Activated naive CD8-positive, alpha-beta T cell treated with anti-CD3 and anti-CD28 coated beads, Interleukin-2, amount 50 U/mL, for 24 hours (primary cell): ENCODE results near the gene ASTN2.

Source experiments
- ATAC-seq: fragments of 150-1000 bp; cut with Tn5 transposase; one replicate; pipeline ENCODE4 v1.10.0; 2021
- DNase-seq: peaks from one replicate; pipeline ENCODE4 v3.0.0; 2021
- H3K27ac Mint-ChIP-seq: one replicate; pipeline ENCODE4 v1.8.0; 2021; ENCODE audit warnings: mild to moderate bottlenecking, mixed read lengths
- H3K27me3 Mint-ChIP-seq: one replicate; pipeline ENCODE4 v1.8.0; 2021; ENCODE audit warnings: mixed read lengths
- H3K36me3 Mint-ChIP-seq: one replicate; pipeline ENCODE4 v1.8.0; 2021; ENCODE audit warnings: low read depth, mixed read lengths
- H3K4me1 Mint-ChIP-seq: one replicate; pipeline ENCODE4 v1.8.0; 2021; ENCODE audit warnings: mixed read lengths
- H3K4me3 Mint-ChIP-seq: one replicate; pipeline ENCODE4 v1.8.0; 2021; ENCODE audit warnings: mild to moderate bottlenecking, moderate library complexity, mixed read lengths
- H3K9me3 Mint-ChIP-seq: one replicate; pipeline ENCODE4 v1.8.0; 2021; ENCODE audit warnings: mixed read lengths

Gene ASTN2

DNA sequence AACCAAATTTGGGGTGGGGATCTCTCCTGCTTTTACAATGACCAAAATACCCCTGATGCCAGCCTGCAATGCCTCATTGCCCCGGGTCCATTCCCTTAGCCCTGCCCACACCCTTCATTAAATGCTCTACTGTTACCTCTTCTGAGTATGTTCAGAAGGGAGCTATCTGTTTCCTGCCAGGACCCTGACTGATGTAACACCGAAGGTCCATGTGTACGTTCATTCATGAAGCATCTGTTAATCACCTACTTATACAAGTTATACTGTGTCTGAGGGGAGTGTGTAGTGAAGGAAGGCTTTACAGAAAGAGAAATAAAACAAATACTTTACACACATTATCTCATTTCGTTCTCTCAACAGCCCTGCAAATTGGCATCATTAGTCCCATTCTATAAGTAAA lies 51.9 kb downstream of the ASTN2 start:
- Mint-ChIP-seq H3K4me1 (no peaks in the 10 kb centered on the region), H3K9me3 (no peaks in the 10 kb centered on the region), H3K27me3 (no peaks in the 10 kb centered on the region), H3K4me3 (no peak overlapping the region), H3K27ac (no peak overlapping the region), H3K36me3 (no peaks in the 10 kb centered on the region)
- ATAC-seq (no peak), DNase-seq (no peak)

DNA sequence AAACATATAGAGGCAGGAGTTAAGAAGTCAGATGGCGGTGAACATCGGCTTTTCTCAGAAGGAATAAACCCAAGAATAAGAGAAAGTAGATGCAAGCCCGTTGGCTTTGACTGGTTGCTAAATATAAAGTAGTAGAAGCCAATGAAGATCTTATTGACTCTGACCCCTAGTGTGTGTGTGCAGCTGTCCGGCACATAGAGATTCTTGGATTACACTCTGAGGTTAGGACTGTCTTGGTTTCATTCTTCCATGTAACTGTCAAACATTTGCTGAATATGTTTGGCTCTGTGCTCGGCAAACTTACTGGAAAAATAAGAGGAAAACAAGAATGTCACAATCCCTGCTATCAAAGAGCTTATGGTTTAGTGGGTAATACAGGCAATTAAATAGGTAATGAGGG lies 54.9 kb downstream of the ASTN2 start:
- no peak overlapping the region for H3K27ac Mint-ChIP-seq
- ATAC-seq (no peak), DNase-seq (no peak)
- H3K27me3 Mint-ChIP-seq: no peaks in the 10 kb centered on the region
- no peak overlapping the region for H3K4me3 Mint-ChIP-seq
- H3K9me3 Mint-ChIP-seq: no peaks in the 10 kb centered on the region
- no peaks in the 10 kb centered on the region for H3K36me3 Mint-ChIP-seq
- H3K4me1 Mint-ChIP-seq: no peaks in the 10 kb centered on the region

DNA sequence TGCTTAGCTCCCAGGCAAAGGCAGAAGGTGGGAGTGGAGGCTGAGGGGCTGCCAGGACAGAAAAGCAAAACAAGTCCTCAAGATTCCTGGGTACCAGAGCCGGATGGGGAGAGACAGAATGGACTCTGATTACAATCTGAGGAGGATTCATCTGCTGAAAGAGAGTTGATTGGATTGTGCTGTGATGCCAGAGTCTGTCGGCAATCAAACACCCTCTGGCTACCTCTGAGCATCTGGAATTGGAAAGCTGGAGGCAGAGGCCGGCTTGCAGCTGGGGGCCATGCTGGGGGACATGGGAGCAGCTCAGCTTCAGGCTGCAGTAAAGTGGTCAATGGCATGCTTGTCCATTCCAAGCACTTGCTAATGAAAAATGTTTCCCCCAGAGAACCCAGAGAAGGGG lies 59.3 kb downstream of the ASTN2 start:
- DNase-seq: no peak
- Mint-ChIP-seq H3K4me1 (no peaks in the 10 kb centered on the region), H3K9me3 (no peaks in the 10 kb centered on the region), H3K27ac (no peak overlapping the region), H3K27me3 (no peaks in the 10 kb centered on the region), H3K36me3 (no peaks in the 10 kb centered on the region), H3K4me3 (no peak overlapping the region)
- ATAC-seq: no peak

DNA sequence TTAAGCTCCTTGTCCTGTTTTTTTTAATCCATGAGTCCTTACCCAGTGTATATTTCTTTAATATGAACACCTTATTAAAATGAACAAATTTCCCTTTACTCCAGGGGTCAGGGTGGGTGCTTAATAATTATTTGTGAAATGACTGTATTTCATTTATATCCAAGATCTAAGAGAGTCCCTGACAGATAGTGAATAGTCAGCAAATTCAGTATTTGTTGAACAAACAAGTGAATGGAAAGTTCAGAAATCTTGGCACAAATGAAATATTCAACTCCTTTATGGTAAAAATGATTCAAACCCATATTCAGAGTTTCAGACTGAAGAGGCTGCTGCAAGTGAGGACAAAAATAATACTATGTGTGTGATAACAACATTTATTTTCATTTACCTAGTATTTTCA lies 59.9 kb downstream of the ASTN2 start:
- Mint-ChIP-seq H3K9me3 (no peaks in the 10 kb centered on the region), H3K27ac (no peak overlapping the region), H3K36me3 (no peaks in the 10 kb centered on the region), H3K27me3 (no peaks in the 10 kb centered on the region), H3K4me3 (no peak overlapping the region), H3K4me1 (no peaks in the 10 kb centered on the region)
- ATAC-seq (no peak), DNase-seq (no peak)

DNA sequence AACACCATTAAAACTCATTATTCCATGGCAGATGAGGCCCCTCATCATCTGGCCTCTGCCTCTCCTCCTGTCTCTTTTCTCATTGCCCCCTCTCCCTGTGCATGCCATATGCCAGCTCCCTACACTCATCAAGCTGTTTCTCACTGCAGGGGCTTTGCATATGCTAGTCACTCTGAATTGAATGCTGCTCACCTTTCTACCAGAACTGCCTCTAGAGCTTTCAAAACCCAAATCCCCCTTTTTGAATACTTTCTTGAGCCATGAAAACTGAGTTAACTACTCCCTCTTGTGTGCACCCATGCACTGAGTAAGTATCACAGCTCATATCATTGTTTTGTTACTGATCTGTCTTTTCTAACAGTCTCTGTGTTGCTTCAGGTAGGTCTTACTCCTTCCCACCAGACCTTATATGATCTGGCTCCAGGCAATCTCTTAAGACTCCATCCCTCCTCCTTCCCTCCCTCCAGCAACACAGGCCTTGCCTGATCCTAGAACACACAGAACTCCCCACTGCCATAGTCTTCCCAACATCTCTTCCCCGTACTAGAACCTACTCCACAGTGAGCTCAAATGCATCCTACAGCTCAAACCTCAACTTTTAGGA lies 60.5 kb downstream of the ASTN2 start:
- Mint-ChIP-seq H3K27me3 (no peaks in the 10 kb centered on the region), H3K36me3 (no peaks in the 10 kb centered on the region), H3K27ac (no peak overlapping the region), H3K9me3 (no peaks in the 10 kb centered on the region), H3K4me3 (no peak overlapping the region), H3K4me1 (no peaks in the 10 kb centered on the region)
- DNase-seq (no peak), ATAC-seq (peak; percentile 24)

DNA sequence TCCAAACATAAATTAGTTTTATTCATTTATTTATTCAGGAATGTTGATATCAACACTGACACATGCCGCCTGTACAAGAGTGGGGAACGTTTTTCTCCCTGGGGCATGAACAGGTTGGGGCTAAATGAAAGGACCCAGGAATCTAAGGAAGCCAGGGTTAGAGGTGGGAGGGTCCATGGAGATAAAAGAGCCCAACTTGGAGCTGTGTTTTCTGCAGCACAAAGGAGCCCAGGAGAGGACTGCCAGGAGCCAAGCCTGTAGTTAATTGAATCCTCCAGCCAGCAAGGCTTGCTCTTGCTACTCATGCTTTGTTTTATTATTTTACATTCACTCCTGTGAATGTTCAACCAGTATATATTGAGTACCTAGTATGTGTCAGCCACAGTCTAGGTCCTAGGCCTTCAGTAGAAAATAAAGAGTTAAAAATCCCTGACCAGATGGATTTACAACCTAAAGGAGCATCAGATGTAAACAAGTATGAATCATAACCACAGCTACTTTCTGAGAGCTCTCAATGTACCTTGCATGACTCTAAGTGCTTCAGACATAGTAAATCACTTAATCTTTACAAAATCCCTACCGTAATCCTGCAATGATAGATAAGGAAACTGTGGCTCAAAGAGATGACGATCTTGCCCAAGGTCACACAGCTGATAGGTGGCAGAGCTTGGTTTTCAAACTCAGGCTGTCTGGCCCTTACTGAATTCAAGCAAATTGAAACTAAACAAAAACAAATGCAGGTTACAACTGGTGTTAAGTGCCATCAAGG lies 69.8 kb downstream of the ASTN2 start:
- H3K9me3 Mint-ChIP-seq: peaks cover 9% of the 10 kb centered on the region
- H3K27me3 Mint-ChIP-seq: no peaks in the 10 kb centered on the region
- peaks cover 3% of the 10 kb centered on the region for H3K4me1 Mint-ChIP-seq
- no peak overlapping the region for H3K4me3 Mint-ChIP-seq
- ATAC-seq: no peak
- no peak for DNase-seq
- H3K36me3 Mint-ChIP-seq: no peaks in the 10 kb centered on the region
- H3K27ac Mint-ChIP-seq: no peak overlapping the region

DNA sequence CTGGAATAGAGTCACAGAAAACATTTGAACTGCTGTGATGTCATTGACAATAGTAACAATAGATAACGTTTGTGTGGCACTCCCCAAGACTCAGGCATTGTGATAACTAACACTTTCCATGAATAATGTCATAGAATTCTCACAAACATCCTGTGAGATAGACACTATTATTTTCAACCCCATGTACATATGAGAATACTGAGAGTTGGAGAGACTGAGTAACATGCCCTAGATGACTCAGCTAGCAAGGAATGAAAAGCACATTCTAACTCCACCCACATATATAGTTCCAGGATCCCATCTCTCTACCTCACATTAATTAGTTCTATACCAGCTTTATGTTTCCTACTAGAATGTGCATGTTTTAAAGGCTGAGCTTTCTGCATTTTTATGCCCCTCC lies 71.4 kb downstream of the ASTN2 start:
- no peaks in the 10 kb centered on the region for H3K27me3 Mint-ChIP-seq
- ATAC-seq: peak; percentile 63
- H3K36me3 Mint-ChIP-seq: no peaks in the 10 kb centered on the region

DNA sequence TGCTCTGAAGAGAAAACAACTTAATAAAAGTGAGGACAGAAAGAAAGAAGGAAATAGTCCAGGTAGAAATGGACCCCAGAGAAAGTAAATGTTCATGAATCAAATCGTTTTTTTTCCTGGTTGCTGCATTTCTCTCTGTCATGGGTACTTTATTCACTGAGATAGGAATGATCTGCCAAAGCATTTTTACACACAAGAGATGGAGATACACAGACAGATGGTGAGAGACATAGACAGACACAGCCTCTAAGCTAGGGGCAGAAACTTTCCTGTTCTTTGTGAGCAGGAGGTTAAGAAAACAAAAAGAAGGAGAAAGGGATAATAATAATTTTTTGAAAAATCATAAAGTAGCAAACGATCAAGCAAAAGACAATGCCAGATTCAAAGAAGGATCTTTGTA lies 73.7 kb downstream of the ASTN2 start:
- peaks cover 6% of the 10 kb centered on the region for H3K9me3 Mint-ChIP-seq
- no peaks in the 10 kb centered on the region for H3K36me3 Mint-ChIP-seq
- H3K27ac Mint-ChIP-seq: no peak overlapping the region
- ATAC-seq (no peak), DNase-seq (no peak)
- H3K4me3 Mint-ChIP-seq: no peak overlapping the region
- no peaks in the 10 kb centered on the region for H3K27me3 Mint-ChIP-seq
- peaks cover 3% of the 10 kb centered on the region for H3K4me1 Mint-ChIP-seq

More for the DNA sequence above, 71.4 kb downstream of the ASTN2 start:
- no peak overlapping the region for H3K4me3 Mint-ChIP-seq
- no peak for DNase-seq
- no peak overlapping the region for H3K27ac Mint-ChIP-seq
- H3K4me1 Mint-ChIP-seq: peaks cover 3% of the 10 kb centered on the region
- peaks cover 9% of the 10 kb centered on the region for H3K9me3 Mint-ChIP-seq

DNA sequence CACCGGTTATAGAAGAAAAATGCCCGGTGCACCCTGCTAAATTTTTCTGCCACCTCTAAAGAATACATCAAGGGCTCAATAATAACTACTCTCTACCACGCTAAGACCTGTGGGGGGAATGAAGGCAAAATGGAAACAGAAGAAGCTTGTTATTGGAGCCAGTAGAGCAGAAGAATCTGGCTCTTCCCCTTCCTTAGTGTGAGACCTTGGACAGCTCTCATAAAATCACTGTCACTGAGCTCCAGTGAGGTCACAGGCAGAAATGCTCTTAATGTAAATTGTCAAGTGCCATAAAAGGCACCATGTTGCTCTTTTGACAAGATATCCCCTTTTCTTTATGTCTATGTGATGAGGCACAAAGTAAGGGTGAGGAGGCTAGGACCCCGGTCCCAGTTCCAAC lies 74.4 kb downstream of the ASTN2 start:
- DNase-seq (no peak), ATAC-seq (no peak)
- Mint-ChIP-seq H3K36me3 (no peaks in the 10 kb centered on the region), H3K4me1 (peaks cover 3% of the 10 kb centered on the region), H3K9me3 (peaks cover 6% of the 10 kb centered on the region), H3K27ac (no peak overlapping the region), H3K27me3 (no peaks in the 10 kb centered on the region), H3K4me3 (no peak overlapping the region)

DNA sequence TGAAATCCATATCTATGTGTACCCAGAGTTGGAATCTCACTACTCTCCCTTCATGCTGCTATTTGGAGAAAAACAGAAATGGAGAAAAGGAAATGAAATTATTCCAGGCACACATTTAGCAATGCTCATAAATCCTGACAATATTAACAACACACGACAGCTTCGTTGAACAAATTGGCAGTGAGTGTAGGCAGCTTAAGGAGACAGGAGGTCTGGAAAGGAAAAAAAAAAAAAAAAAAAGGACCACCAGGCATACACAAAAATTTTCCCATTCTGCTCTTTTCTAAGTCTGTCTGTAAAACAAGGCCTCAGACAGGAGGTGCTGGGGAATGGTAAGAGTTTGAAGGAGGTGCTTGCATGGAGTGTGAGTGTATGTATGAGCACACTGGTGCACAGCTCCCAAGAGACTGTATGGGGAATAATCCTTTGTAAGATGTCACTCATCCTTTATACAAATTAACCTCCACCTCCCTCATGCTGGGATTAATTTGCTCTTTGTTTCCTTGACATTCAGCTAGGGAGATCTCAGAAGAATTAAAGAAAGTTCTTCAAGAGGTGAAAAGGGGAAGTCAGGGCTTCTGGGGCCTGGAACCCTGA lies 78.9 kb downstream of the ASTN2 start:
- Mint-ChIP-seq H3K9me3 (no peaks in the 10 kb centered on the region), H3K4me3 (no peak overlapping the region), H3K27ac (no peak overlapping the region), H3K4me1 (no peaks in the 10 kb centered on the region), H3K36me3 (no peaks in the 10 kb centered on the region), H3K27me3 (no peaks in the 10 kb centered on the region)
- DNase-seq (no peak), ATAC-seq (no peak)

DNA sequence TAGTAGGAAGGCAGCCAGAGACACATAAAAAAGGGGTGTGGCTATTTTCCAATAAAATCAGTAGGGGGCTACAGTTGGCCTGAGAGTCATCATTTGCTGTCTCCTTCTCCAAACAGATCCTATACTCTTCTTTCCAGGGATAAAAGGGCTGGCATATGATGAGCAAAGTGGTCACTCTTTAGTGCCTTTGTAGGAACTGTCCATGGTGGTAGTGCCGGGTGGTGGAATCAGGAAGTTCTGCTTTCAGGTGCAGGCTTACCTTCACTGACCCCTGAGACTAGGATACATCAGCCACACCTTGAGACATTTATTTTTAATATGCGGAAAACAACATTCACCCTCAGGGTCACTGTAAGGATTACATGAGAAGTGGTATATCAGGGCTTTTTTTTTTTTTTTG lies 80.8 kb downstream of the ASTN2 start:
- Mint-ChIP-seq H3K4me3 (no peak overlapping the region), H3K4me1 (no peaks in the 10 kb centered on the region), H3K27ac (no peak overlapping the region), H3K36me3 (no peaks in the 10 kb centered on the region), H3K9me3 (no peaks in the 10 kb centered on the region), H3K27me3 (no peaks in the 10 kb centered on the region)
- DNase-seq (no peak), ATAC-seq (no peak)

DNA sequence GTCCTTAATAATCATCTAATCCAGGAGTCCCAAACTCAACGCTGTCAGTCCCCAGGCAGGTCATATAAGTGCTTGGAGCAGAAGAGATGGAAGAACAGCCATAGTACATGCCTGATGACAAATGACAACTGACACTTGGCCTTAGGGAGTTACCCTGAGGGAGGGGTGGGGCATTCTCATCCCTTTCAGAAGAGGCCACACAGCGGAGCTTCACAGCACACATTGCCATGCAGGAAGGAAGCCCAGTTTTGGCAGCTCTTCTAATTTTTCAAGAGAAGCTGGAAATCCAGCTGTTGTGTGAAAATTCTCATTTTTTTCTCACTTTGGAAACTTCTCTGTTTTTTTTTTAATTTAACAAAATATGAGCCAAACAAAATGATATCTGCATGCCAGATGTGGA lies 89.0 kb downstream of the ASTN2 start:
- Mint-ChIP-seq H3K36me3 (no peaks in the 10 kb centered on the region), H3K9me3 (no peaks in the 10 kb centered on the region), H3K27ac (no peak overlapping the region), H3K4me3 (no peak overlapping the region), H3K27me3 (no peaks in the 10 kb centered on the region), H3K4me1 (no peaks in the 10 kb centered on the region)
- no peak for DNase-seq
- ATAC-seq: no peak

DNA sequence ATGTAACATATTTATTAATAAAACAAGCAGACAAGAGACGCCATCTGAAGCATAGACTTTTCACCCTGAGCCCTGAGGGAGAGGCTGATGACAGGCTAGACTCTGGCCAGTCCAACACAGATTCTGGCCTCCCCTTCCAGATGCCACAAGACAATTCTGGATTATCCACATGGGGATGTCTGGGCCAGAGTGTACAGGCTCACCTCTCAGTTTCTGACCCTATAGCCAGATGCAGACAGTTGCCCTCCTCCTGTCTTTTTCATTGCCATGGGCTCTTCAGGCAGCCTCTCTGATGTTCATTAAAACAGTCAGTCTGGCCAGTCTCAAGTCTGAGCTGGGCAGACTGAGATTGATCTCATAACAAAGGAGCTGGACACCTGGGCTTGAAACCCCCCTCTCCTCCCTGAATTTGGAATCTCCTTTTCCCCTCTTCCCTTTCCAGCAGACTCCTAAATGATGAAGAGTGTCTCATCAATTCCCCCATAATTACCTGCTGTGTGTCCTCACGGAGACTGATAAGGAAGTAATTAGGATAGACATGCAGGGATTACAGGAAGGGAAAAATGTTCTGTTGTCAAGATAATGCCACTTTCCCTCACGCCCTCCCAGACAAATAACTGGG lies 89.6 kb downstream of the ASTN2 start:
- Mint-ChIP-seq H3K27ac (no peak overlapping the region), H3K4me1 (no peaks in the 10 kb centered on the region), H3K36me3 (no peaks in the 10 kb centered on the region), H3K4me3 (no peak overlapping the region), H3K27me3 (peaks cover 2% of the 10 kb centered on the region), H3K9me3 (no peaks in the 10 kb centered on the region)
- no peak for DNase-seq
- ATAC-seq: no peak

DNA sequence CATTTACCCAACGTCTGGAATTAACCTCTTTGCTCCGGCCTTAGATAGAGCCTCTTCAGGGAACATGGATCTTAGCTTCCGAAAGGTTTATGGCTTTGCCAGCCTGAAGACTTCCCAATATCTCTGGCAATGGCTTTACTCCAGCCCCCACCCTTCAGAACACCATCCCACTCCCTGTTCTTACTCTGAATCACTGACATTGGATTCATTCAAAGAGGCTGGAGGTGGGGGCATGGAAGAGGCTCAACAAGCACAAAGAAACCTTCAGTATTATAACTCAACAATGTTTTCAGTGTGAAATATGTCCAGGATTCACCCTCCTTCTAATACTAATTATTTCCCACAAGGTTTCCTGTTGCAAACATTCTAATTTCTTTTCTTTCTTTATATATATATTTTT lies 91.5 kb downstream of the ASTN2 start:
- no peaks in the 10 kb centered on the region for H3K9me3 Mint-ChIP-seq
- H3K4me3 Mint-ChIP-seq: no peak overlapping the region
- no peak overlapping the region for H3K27ac Mint-ChIP-seq
- H3K4me1 Mint-ChIP-seq: no peaks in the 10 kb centered on the region
- DNase-seq (no peak), ATAC-seq (no peak)
- no peaks in the 10 kb centered on the region for H3K36me3 Mint-ChIP-seq
- H3K27me3 Mint-ChIP-seq: peaks cover 2% of the 10 kb centered on the region

DNA sequence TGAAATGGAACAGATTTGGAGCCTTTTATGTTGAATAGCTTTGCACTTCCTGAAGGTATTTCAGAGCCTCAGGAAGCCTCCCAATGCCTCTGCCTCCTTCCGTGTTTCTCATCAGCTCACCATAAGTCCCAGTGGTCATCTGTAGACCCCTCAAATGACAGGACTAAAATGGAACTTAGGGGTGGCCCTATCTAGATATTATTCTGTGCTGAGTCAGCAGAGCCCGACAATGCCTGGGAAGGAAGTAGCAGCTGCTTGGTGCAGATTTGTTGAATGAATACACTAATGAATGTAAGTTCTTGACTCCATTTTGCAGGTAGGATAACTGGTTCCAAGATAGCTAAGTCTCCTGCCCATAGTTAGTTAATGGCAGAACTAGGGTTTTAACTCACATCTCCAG lies 97.7 kb downstream of the ASTN2 start:
- DNase-seq: no peak
- Mint-ChIP-seq H3K27me3 (peaks cover 4% of the 10 kb centered on the region), H3K36me3 (no peaks in the 10 kb centered on the region), H3K4me3 (no peak overlapping the region), H3K27ac (no peak overlapping the region), H3K9me3 (no peaks in the 10 kb centered on the region), H3K4me1 (no peaks in the 10 kb centered on the region)
- ATAC-seq: no peak
